SK-N-SH treated with all-trans-retinoic acid at 6 μM for 48 hours (cell line): ENCODE measurements around the gene CLIC1.

Source experiments
- ATAC-seq: fragments of 200-7000 bp; cut with Tn5 transposase; 3 replicates; pipeline ENCODE4 v1.9.1; 2020; ENCODE audit warnings: mild to moderate bottlenecking, moderate library complexity
- ARNTL ChIP-seq: fragments of 450-650 bp; formaldehyde crosslinking; IDR thresholded peaks from 2 replicates; pipeline ENCODE4 v1.5.0; 2020; ENCODE audit warnings: low read depth, mild to moderate bottlenecking, moderate library complexity, borderline replicate concordance
- BACH2 ChIP-seq: fragments of 250-450 bp; sonication (Bioruptor Pico); IDR thresholded peaks from 2 replicates; pipeline ENCODE4 v1.9.0; 2021; ENCODE audit warnings: mild to moderate bottlenecking, borderline replicate concordance
- CREB5 ChIP-seq: fragments of 250-450 bp; sonication (Bioruptor Pico); IDR thresholded peaks from 2 replicates; pipeline ENCODE4 v1.5.1; 2020; ENCODE audit warnings: low read depth, mild to moderate bottlenecking, moderate library complexity
- CSDC2 ChIP-seq: fragments of 250-450 bp; sonication (Bioruptor Pico); IDR thresholded peaks from 2 replicates; pipeline ENCODE4 v1.5.0; 2020; ENCODE audit warnings: mild to moderate bottlenecking, moderate library complexity
- CSRNP3 ChIP-seq: fragments of 250-450 bp; sonication (Bioruptor Pico); IDR thresholded peaks from 2 replicates; pipeline ENCODE4 v1.5.1; 2021; ENCODE audit warnings: mild to moderate bottlenecking, moderate library complexity
- GLIS3 ChIP-seq: fragments of 250-450 bp; sonication (Bioruptor Pico); IDR thresholded peaks from 2 replicates; pipeline ENCODE4 v1.5.0; 2020; ENCODE audit warnings: mild to moderate bottlenecking, moderate library complexity
- ISL1 ChIP-seq: fragments of 250-450 bp; sonication (Bioruptor Pico); IDR thresholded peaks from 2 replicates; pipeline ENCODE4 v2.1.2; 2022; ENCODE audit warnings: mild to moderate bottlenecking, moderate library complexity
- OSR1 ChIP-seq: fragments of 250-450 bp; sonication (Bioruptor Pico); IDR thresholded peaks from 2 replicates; pipeline ENCODE4 v1.8.0; 2022; ENCODE audit warnings: moderate library complexity, mild to moderate bottlenecking, inconsistent platforms
- POU6F1 ChIP-seq: fragments of 250-450 bp; sonication (Bioruptor Pico); IDR thresholded peaks from 2 replicates; pipeline ENCODE4 v1.8.0; 2021; ENCODE audit warnings: low read depth, mild to moderate bottlenecking, moderate library complexity, borderline replicate concordance
- PPARA ChIP-seq: fragments of 250-450 bp; sonication (Bioruptor Pico); IDR thresholded peaks from 2 replicates; pipeline ENCODE4 v1.5.0; 2020; ENCODE audit warnings: mild to moderate bottlenecking, borderline replicate concordance
- RARB ChIP-seq: fragments of 250-450 bp; sonication (Bioruptor Pico); IDR thresholded peaks from 2 replicates; pipeline ENCODE4 v1.8.0; 2021; ENCODE audit warnings: mild to moderate bottlenecking, moderate library complexity
- SNAI2 ChIP-seq: fragments of 250-450 bp; sonication (Bioruptor Pico); IDR thresholded peaks from 2 replicates; pipeline ENCODE4 v1.5.0; 2020; ENCODE audit warnings: mild to moderate bottlenecking, moderate library complexity
- TCF4 ChIP-seq: fragments of 250-450 bp; sonication (Bioruptor Pico); IDR thresholded peaks from 2 replicates; pipeline ENCODE4 v1.8.0; 2021; ENCODE audit warnings: mild to moderate bottlenecking, moderate library complexity, borderline replicate concordance
- TOX ChIP-seq: fragments of 250-450 bp; sonication (Bioruptor Pico); IDR thresholded peaks from 2 replicates; pipeline ENCODE4 v1.8.0; 2021; ENCODE audit warnings: mild to moderate bottlenecking, moderate library complexity, borderline replicate concordance
- TSHZ2 ChIP-seq: fragments of 250-450 bp; sonication (Bioruptor Pico); IDR thresholded peaks from 2 replicates; pipeline ENCODE4 v1.5.0; 2020; ENCODE audit warnings: mild to moderate bottlenecking, moderate library complexity
- ZC3H10 ChIP-seq: fragments of 250-450 bp; sonication (Bioruptor Pico); IDR thresholded peaks from 2 replicates; pipeline ENCODE4 v1.5.1; 2021; ENCODE audit warnings: mild to moderate bottlenecking, moderate library complexity
- ZFP3 ChIP-seq: fragments of 250-450 bp; sonication (Bioruptor Pico); IDR thresholded peaks from 2 replicates; pipeline ENCODE4 v1.5.0; 2020; ENCODE audit warnings: mild to moderate bottlenecking, moderate library complexity
- ZFP30 ChIP-seq: fragments of 450-650 bp; formaldehyde crosslinking; IDR thresholded peaks from 2 replicates; pipeline ENCODE4 v1.5.0; 2022; ENCODE audit warnings: mild to moderate bottlenecking, moderate library complexity
- ZNF565 ChIP-seq: fragments of 450-650 bp; formaldehyde crosslinking; conservative IDR thresholded peaks from 2 replicates; pipeline ENCODE4 v1.5.0; 2020; ENCODE audit warnings: low read depth, mild to moderate bottlenecking, moderate library complexity
- ZNF8 ChIP-seq: fragments of 450-650 bp; formaldehyde crosslinking; IDR thresholded peaks from 2 replicates; pipeline ENCODE4 v1.5.0; 2020; ENCODE audit warnings: mild to moderate bottlenecking, moderate library complexity

Gene CLIC1

GRCh38 chr6:31749301-31750036 lies 13.1 kb upstream of the CLIC1 start:
- ATAC-seq, result no peak
- no peak for TF ChIP-seq SNAI2 (CRISPR knock-in tag)
- no peak for TF ChIP-seq ZC3H10 (CRISPR knock-in tag)
- TF ChIP-seq CREB5 (CRISPR knock-in tag), result no peak
- no peak for TF ChIP-seq OSR1 (CRISPR knock-in tag)
- TF ChIP-seq CSRNP3 (CRISPR knock-in tag), result no peak
- TF ChIP-seq ARNTL (CRISPR knock-in tag), result no peak
- no peak for TF ChIP-seq TOX (CRISPR knock-in tag)
- TF ChIP-seq CSDC2, result no peak
- TF ChIP-seq ZNF8 (CRISPR knock-in tag), result no peak
- no peak for TF ChIP-seq ZFP30 (CRISPR knock-in tag)
- TF ChIP-seq ZFP3 (CRISPR knock-in tag), result no peak
- TF ChIP-seq TSHZ2 (CRISPR knock-in tag), result no peak
- no peak for TF ChIP-seq TCF4 (CRISPR knock-in tag)
- TF ChIP-seq PPARA (CRISPR knock-in tag), result no peak
- no peak for TF ChIP-seq ZNF565 (CRISPR knock-in tag)

GRCh38 chr6:31744422-31744821 lies 8.1 kb upstream of the CLIC1 start:
- TF ChIP-seq BACH2 (CRISPR knock-in tag), result no peak
- no peak for TF ChIP-seq ISL1 (CRISPR knock-in tag)
- TF ChIP-seq CSDC2, result no peak
- no peak for TF ChIP-seq SNAI2 (CRISPR knock-in tag)
- ATAC-seq, result no peak

- ATAC-seq, result no peak
- no peak for TF ChIP-seq ZNF565 (CRISPR knock-in tag)
- no peak for TF ChIP-seq ZNF8 (CRISPR knock-in tag)
- no peak for TF ChIP-seq POU6F1 (CRISPR knock-in tag)
- no peak for TF ChIP-seq BACH2 (CRISPR knock-in tag)
- no peak for TF ChIP-seq ZFP30 (CRISPR knock-in tag)
- no peak for TF ChIP-seq RARB
- TF ChIP-seq, all 23 proteins: peak for 0
Observed at GRCh38 chr6:31742894-31743293, 6.6 kb upstream of the CLIC1 start.

GRCh38 chr6:31741815-31742214 lies 5.5 kb upstream of the CLIC1 start:
- ATAC-seq, result no peak

More at GRCh38 chr6:31741815-31742214, 5.5 kb upstream of the CLIC1 start:
- no peak for TF ChIP-seq ZNF565 (CRISPR knock-in tag)
- no peak for TF ChIP-seq POU6F1 (CRISPR knock-in tag)
- TF ChIP-seq CREB5 (CRISPR knock-in tag), result no peak
- TF ChIP-seq ZNF8 (CRISPR knock-in tag), result no peak
- TF ChIP-seq ZC3H10 (CRISPR knock-in tag), result no peak
- no peak for TF ChIP-seq TSHZ2 (CRISPR knock-in tag)
- no peak for TF ChIP-seq GLIS3
- TF ChIP-seq PPARA (CRISPR knock-in tag), result no peak
- no peak for TF ChIP-seq TOX (CRISPR knock-in tag)
- TF ChIP-seq ZFP3 (CRISPR knock-in tag), result no peak
